HL-60/S4 (cell line): ENCODE measurements around the gene ITGA1.

Source experiments
- in situ Hi-C: fragments of 300-500 bp; cut with MboI; formaldehyde crosslinking; loops from 2 replicates; pipeline ENCODE4 v1.14.3; 2022; ENCODE audit warnings: low sequenced_read_pairs

Gene ITGA1

GRCh38 chr5:52990528-52990925 lies 202.8 kb downstream of the ITGA1 start:
- in situ Hi-C loops: no loop called here

GRCh38 chr5:52993367-52993766 lies 205.7 kb downstream of the ITGA1 start:
- in situ Hi-C loops: no loop called here

GRCh38 chr5:52994266-52994665 lies 206.6 kb downstream of the ITGA1 start:
- in situ Hi-C loops: no loop called here

GRCh38 chr5:52995095-52995494 lies 207.4 kb downstream of the ITGA1 start:
- in situ Hi-C loops: no loop called here

- in situ Hi-C loops: no loop called here
Measured at GRCh38 chr5:52995914-52996313, 208.2 kb downstream of the ITGA1 start.

- in situ Hi-C loops: no loop called here
Measured at GRCh38 chr5:52996979-52997378, 209.3 kb downstream of the ITGA1 start.

GRCh38 chr5:52997424-52997823 lies 209.7 kb downstream of the ITGA1 start:
- in situ Hi-C loops: no loop called here

- in situ Hi-C loops: no loop called here
Measured at GRCh38 chr5:52998552-52999313, 211.0 kb downstream of the ITGA1 start.

- in situ Hi-C loops: no loop called here
Measured at GRCh38 chr5:52999344-52999949, 211.7 kb downstream of the ITGA1 start.

GRCh38 chr5:53001541-53001940 lies 213.8 kb downstream of the ITGA1 start:
- in situ Hi-C loops: no loop called here

GRCh38 chr5:53002491-53002890 lies 214.8 kb downstream of the ITGA1 start:
- in situ Hi-C loops: no loop called here

GRCh38 chr5:53003144-53003543 lies 215.4 kb downstream of the ITGA1 start:
- in situ Hi-C loops: no loop called here

- in situ Hi-C loops: no loop called here
Measured at GRCh38 chr5:53006911-53007890, 219.5 kb downstream of the ITGA1 start.

- in situ Hi-C loops: no loop called here
Measured at GRCh38 chr5:53008751-53009150, 221.0 kb downstream of the ITGA1 start.
